ENCODE results near the gene ANP32E.
"Not testable (repeated sequence)": the region's sequence is repeated elsewhere in the genome, so short reads cannot be mapped to it uniquely, and the experiment has no call there.

The ANP32E gene

GRCh38 chr1:150213170-150214098, 22.5 kb downstream of the ANP32E start:
- Histone ChIP-seq H3K9me3 (ENCODE audit: control insufficient read depth, insufficient read depth, low read length) (no peaks in the 10 kb centered on the region), H3K9ac (ENCODE audit: low read depth, low read length) (peak overlapping the region; percentile 77), H3K36me3 (ENCODE audit: insufficient read depth, low read length) (no peaks in the 10 kb centered on the region), H3K4me1 (ENCODE audit: insufficient read depth, low read length) (0 out of 2 replicates have a peak, but pooled peaks cover 3% of the 10 kb centered on the region)

- Histone ChIP-seq H3K4me1 (ENCODE audit: insufficient read depth, low read length) (0 out of 2 replicates have a peak, but pooled peaks cover 3% of the 10 kb centered on the region), H3K36me3 (ENCODE audit: insufficient read depth, low read length) (no peaks in the 10 kb centered on the region), H3K9ac (ENCODE audit: low read depth, low read length) (no peak overlapping the region), H3K9me3 (ENCODE audit: control insufficient read depth, insufficient read depth, low read length) (no peaks in the 10 kb centered on the region)
These were observed 23.8 kb downstream of the ANP32E start for GRCh38 chr1:150212070-150212469.

GRCh38 chr1:150210706-150211105, 25.2 kb downstream of the ANP32E start:
- Histone ChIP-seq H3K4me1 (ENCODE audit: insufficient read depth, low read length) (0 out of 2 replicates have a peak, but pooled peaks cover 3% of the 10 kb centered on the region), H3K36me3 (ENCODE audit: insufficient read depth, low read length) (no peaks in the 10 kb centered on the region), H3K9ac (ENCODE audit: low read depth, low read length) (no peak overlapping the region), H3K9me3 (ENCODE audit: control insufficient read depth, insufficient read depth, low read length) (no peaks in the 10 kb centered on the region)

GRCh38 chr1:150210091-150210490, 25.8 kb downstream of the ANP32E start:
- no peaks in the 10 kb centered on the region for H3K9me3 ChIP-seq (ENCODE audit: control insufficient read depth, insufficient read depth, low read length)
- H3K4me1 ChIP-seq (ENCODE audit: insufficient read depth, low read length): 0 out of 2 replicates have a peak, but pooled peaks cover 3% of the 10 kb centered on the region
- no peaks in the 10 kb centered on the region for H3K36me3 ChIP-seq (ENCODE audit: insufficient read depth, low read length)
- H3K9ac ChIP-seq (ENCODE audit: low read depth, low read length): no peak overlapping the region

GRCh38 chr1:150208460-150208859, 27.5 kb downstream of the ANP32E start:
- not testable (repeated sequence) for H3K4me1 ChIP-seq (ENCODE audit: insufficient read depth, low read length); H3K9me3 ChIP-seq (ENCODE audit: control insufficient read depth, insufficient read depth, low read length); H3K9ac ChIP-seq (ENCODE audit: low read depth, low read length); H3K36me3 ChIP-seq (ENCODE audit: insufficient read depth, low read length)

GRCh38 chr1:150207281-150207971, 28.5 kb downstream of the ANP32E start:
- Histone ChIP-seq H3K9ac (ENCODE audit: low read depth, low read length) (no peak overlapping the region), H3K4me1 (ENCODE audit: insufficient read depth, low read length) (no peaks in the 10 kb centered on the region), H3K9me3 (ENCODE audit: control insufficient read depth, insufficient read depth, low read length) (no peaks in the 10 kb centered on the region), H3K36me3 (ENCODE audit: insufficient read depth, low read length) (no peaks in the 10 kb centered on the region)

- Histone ChIP-seq H3K36me3 (ENCODE audit: insufficient read depth, low read length) (no peaks in the 10 kb centered on the region), H3K9me3 (ENCODE audit: control insufficient read depth, insufficient read depth, low read length) (peaks cover 9% of the 10 kb centered on the region; the same call in 1 of the 2 replicates), H3K4me1 (ENCODE audit: insufficient read depth, low read length) (no peaks in the 10 kb centered on the region), H3K9ac (ENCODE audit: low read depth, low read length) (no peak overlapping the region)
These were observed 39.5 kb downstream of the ANP32E start for GRCh38 chr1:150196417-150196816.

- Histone ChIP-seq H3K4me1 (ENCODE audit: insufficient read depth, low read length) (no peaks in the 10 kb centered on the region), H3K9ac (ENCODE audit: low read depth, low read length) (no peak overlapping the region), H3K9me3 (ENCODE audit: control insufficient read depth, insufficient read depth, low read length) (peaks cover 12% of the 10 kb centered on the region; the same call in 1 of the 2 replicates), H3K36me3 (ENCODE audit: insufficient read depth, low read length) (no peaks in the 10 kb centered on the region)
These were observed 41.4 kb downstream of the ANP32E start for GRCh38 chr1:150194381-150195031.

- Histone ChIP-seq H3K9me3 (ENCODE audit: control insufficient read depth, insufficient read depth, low read length) (peaks cover 12% of the 10 kb centered on the region; the same call in 1 of the 2 replicates), H3K36me3 (ENCODE audit: insufficient read depth, low read length) (no peaks in the 10 kb centered on the region), H3K9ac (ENCODE audit: low read depth, low read length) (no peak overlapping the region), H3K4me1 (ENCODE audit: insufficient read depth, low read length) (no peaks in the 10 kb centered on the region)
These were observed 43.9 kb downstream of the ANP32E start for GRCh38 chr1:150192012-150192411.

- no peak overlapping the region for H3K9ac ChIP-seq (ENCODE audit: low read depth, low read length)
- peaks cover 3% of the 10 kb centered on the region; the same call in 1 of the 2 replicates for H3K9me3 ChIP-seq (ENCODE audit: control insufficient read depth, insufficient read depth, low read length)
These were observed 48.4 kb downstream of the ANP32E start for GRCh38 chr1:150187560-150187931.

GRCh38 chr1:150186789-150187559, 48.9 kb downstream of the ANP32E start:
- Histone ChIP-seq H3K4me1 (ENCODE audit: insufficient read depth, low read length) (no peaks in the 10 kb centered on the region), H3K36me3 (ENCODE audit: insufficient read depth, low read length) (no peaks in the 10 kb centered on the region), H3K9ac (ENCODE audit: low read depth, low read length) (no peak overlapping the region), H3K9me3 (ENCODE audit: control insufficient read depth, insufficient read depth, low read length) (peaks cover 3% of the 10 kb centered on the region; the same call in 1 of the 2 replicates)

More at GRCh38 chr1:150187560-150187931, 48.4 kb downstream of the ANP32E start:
- no peaks in the 10 kb centered on the region for H3K36me3 ChIP-seq (ENCODE audit: insufficient read depth, low read length)
- no peaks in the 10 kb centered on the region for H3K4me1 ChIP-seq (ENCODE audit: insufficient read depth, low read length)

GRCh38 chr1:150186438-150186788, 49.5 kb downstream of the ANP32E start:
- not testable (repeated sequence) for H3K4me1 ChIP-seq (ENCODE audit: insufficient read depth, low read length); H3K9me3 ChIP-seq (ENCODE audit: control insufficient read depth, insufficient read depth, low read length); H3K36me3 ChIP-seq (ENCODE audit: insufficient read depth, low read length); H3K9ac ChIP-seq (ENCODE audit: low read depth, low read length)

- Histone ChIP-seq H3K9ac (ENCODE audit: low read depth, low read length) (no peak overlapping the region), H3K4me1 (ENCODE audit: insufficient read depth, low read length) (no peaks in the 10 kb centered on the region), H3K36me3 (ENCODE audit: insufficient read depth, low read length) (no peaks in the 10 kb centered on the region), H3K9me3 (ENCODE audit: control insufficient read depth, insufficient read depth, low read length) (no peaks in the 10 kb centered on the region)
These were observed 50.4 kb downstream of the ANP32E start for GRCh38 chr1:150185481-150185880.

GRCh38 chr1:150183061-150183460, 52.9 kb downstream of the ANP32E start:
- H3K9ac ChIP-seq (ENCODE audit: low read depth, low read length): no peak overlapping the region
- H3K9me3 ChIP-seq (ENCODE audit: control insufficient read depth, insufficient read depth, low read length): no peaks in the 10 kb centered on the region
- H3K36me3 ChIP-seq (ENCODE audit: insufficient read depth, low read length): no peaks in the 10 kb centered on the region
- H3K4me1 ChIP-seq (ENCODE audit: insufficient read depth, low read length): no peaks in the 10 kb centered on the region
